GM12873 (cell line): ENCODE measurements around the gene KDM2B.

ENCODE experiments used
- CTCF ChIP-seq: IDR thresholded peaks from 2 replicates; pipeline ENCODE4 v1.5.1; 2012; ENCODE audit warnings: low read depth, mild to moderate bottlenecking, moderate library complexity, low read length, control low read depth; ENCODE audit not compliant: insufficient read depth; ENCODE audit errors: missing control alignments

KDM2B gene

DNA sequence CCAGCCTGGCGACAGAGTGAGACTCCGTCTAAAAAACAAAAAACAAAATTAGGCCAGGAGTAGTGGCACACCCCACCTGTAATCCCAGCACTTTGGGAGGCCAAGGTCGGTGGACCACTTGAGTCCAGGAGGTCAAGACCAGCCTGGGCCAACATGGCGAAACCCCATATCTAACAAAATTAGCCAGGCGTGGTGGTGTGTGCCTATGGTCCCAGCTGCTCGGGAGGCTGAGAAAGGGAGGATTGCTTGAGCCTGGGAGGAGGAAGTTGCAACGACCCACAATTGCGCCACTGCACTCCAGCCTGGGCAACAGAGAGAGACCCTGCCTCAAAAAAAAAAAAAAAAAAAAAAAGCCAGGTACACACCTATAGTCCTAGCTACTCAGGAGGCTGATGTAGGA, 37.0 kb downstream of the KDM2B start:
- TF ChIP-seq CTCF, result no peak

- no peak for TF ChIP-seq CTCF
Observed at GRCh38 chr12:121539908-121540307, 40.9 kb downstream of the KDM2B start.

GRCh38 chr12:121538699-121539061, 42.1 kb downstream of the KDM2B start:
- TF ChIP-seq CTCF, result no peak

DNA sequence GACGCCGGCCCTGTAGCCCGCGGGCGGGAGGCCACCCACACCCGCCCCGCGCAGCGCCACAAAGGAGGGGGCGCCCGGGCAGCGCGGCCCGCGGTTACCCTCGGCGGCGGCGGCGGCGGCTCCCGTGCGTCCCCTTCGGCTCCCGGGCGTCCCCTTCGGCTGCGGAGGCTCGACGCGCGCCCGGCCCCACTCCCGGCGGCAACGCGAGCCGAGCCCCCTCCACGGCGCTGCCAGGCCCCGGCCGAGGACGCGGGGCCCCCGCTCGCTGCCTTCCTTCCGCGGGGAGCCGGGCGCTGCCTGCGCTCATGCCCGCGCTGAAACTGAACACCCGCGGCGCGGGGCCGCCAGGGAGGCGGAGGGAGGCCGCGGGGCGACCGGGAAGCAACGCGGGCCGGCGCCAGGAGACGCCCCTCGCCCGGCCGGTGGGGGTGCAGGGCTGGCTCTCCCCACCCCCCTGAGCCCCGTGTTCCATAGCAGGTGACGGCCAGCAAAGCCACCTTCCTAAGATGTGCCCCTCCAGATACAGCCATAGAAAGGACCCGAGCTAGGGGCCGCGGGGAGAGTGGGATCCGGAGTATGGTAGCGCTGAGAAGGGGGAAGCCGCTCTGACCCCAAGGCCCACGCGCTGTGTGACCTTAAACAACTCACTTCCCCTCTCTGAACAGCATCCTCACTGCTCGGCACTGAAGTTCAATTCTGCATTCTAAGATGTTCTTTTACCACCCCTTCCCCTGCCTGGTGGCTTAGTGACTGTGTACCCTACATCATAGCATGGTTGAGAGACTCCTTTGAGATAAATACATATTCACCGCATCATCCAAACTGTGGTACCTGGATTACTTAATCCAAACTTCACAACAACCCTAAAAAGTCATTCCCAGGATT, 42.8 kb downstream of the KDM2B start:
- TF ChIP-seq CTCF, result no peak

GRCh38 chr12:121536899-121537813, 43.7 kb downstream of the KDM2B start:
- no peak for TF ChIP-seq CTCF

- no peak for TF ChIP-seq CTCF
Observed at GRCh38 chr12:121536054-121536898, 44.5 kb downstream of the KDM2B start.
